GM19467 (cell line): ENCODE measurements around the gene GHRL.

ENCODE experiments used
- ATAC-seq: cut with Tn5 transposase; IDR thresholded peaks from one replicate; pipeline ENCODE4 v1.9.1; 2021; ENCODE audit warnings: mild to moderate bottlenecking, moderate library complexity; ENCODE audit not compliant: unreplicated experiment

GHRL gene

DNA sequence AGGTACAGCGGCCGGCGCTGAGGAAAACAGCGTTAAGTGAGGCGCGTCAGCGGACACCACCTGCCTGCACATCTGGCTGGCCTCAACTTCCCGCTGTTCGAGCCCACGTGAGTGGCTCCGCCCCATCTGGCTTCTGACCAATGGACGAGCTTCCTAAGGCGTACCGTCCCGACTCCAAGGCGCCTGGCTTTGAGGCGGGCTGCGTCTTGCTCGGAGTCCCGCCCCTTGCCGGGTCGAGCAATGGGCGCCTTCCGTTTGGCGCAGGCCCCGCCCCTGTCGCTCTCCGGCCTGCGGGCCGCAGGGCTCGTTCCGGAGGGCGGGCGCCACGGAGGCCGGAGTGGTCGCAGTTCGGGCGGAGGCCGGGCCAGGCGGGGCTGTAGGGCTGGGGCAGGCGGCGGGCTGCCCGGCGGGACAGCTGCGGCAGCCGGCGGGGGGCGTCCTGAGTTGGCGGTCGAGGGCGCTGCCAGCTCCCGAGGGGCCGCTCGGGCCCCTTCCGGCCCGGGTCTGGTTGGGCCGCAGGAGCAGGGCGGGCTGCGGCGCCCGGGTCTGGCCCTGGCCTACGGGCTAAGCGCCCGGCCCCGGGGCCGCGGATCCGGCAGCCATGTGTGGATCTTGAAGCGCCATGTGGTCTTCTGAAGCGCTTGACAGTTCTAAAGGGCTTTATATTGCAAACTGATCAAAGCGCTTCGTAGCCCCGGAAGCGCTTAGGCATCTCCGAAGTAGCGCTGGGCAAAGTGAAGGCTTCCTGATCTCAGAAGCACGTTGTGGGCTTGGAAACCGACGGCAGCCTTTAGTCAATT lies 44.4 kb downstream of the GHRL start, which contains the start of gene TATDN2:
Gene TATDN2 (plus strand): TSS at position 276 of the 800 bp plus-strand sequence. CDS start 742 bp downstream, outside the sequence.
- ATAC-seq, result peak; percentile 93

DNA sequence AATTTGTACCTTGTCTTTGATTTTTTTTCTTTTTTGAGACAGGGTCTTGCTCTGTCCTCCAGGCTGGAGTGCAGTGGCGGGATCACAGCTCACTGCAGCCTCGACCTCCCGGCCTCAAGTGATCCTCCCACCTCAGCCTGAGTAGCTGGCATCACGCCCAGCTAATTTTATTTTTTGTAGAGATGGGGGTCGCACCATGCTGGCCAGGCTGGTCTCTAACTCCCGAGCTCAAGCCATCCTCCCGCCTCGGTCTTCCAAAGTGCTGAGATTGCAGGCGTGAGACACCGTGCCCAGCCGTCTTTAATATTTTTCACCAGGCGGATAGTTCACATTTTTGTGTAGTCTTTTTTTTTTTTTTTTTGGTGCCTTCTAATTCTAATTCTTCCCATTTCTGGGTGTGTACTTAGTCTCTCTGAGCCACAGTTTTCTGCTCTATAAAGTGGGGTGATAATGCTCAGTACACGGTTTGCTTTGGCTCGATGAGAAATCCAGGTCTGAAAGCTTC lies 45.0 kb downstream of the GHRL start:
- ATAC-seq, result no peak

GRCh38 chr3:10245081-10245712 lies 47.5 kb downstream of the GHRL start:
- no peak for ATAC-seq

DNA sequence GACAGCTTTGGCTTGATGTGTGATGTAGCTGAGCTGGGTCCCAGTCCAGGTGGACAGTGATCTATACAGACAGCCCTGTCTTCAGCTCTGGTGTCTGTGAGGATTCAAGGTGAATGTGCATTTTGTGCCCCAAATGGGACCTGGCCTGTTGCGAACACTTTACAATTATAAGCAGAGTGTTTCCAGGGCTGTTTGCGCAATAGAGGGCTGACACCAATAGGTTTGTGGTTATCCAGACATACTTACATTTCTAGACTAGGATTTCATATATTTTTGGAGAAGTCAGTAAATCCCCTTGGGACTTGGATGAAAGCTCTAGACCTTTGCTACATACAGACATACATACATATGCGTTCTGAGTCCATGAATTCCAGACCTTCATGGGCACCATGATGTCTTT lies 48.7 kb downstream of the GHRL start:
- no peak for ATAC-seq

DNA sequence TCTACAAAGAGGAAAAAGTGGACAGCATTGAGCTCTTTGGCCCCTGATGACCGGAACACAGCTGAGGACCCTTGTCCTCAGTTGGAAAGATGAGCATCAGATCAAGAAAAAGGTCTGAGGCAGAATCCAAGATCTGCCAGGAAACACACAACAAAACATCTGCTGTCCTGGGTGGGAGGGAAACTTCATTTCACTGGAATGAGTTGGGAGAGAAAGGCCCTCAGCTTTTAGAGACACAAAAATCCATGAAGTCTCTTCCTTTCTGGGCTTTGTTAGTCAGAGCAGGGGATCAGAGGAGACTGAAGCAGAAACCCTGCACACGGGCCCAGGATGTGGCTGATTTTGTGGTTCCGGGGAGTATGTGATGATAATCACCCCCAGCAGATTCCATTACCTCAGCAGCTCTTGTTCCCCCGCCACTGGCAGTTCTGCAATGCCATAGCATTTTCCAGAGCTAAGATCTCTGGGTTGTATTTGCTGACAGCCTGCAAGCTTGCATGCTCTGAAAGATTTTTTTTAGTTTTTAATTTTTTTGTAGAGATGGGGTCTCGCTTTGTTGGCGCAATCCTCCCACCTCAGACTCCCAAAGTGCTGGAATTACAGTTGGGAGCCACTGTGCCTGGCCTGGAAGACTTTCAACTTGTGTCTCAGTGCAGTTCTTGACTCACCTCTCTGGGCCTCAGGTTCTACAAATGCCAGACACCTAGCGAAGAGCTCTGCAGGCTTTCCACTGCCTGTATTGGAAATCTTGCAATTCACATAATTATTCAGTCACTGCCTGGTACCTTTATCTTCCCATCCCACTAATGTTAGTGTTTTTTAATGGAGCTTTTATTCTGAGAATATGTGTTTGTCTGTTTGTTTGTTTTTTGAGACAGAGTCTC lies 50.3 kb downstream of the GHRL start:
- no peak for ATAC-seq

- no peak for ATAC-seq
Observed at GRCh38 chr3:10240799-10241198, 51.9 kb downstream of the GHRL start.

DNA sequence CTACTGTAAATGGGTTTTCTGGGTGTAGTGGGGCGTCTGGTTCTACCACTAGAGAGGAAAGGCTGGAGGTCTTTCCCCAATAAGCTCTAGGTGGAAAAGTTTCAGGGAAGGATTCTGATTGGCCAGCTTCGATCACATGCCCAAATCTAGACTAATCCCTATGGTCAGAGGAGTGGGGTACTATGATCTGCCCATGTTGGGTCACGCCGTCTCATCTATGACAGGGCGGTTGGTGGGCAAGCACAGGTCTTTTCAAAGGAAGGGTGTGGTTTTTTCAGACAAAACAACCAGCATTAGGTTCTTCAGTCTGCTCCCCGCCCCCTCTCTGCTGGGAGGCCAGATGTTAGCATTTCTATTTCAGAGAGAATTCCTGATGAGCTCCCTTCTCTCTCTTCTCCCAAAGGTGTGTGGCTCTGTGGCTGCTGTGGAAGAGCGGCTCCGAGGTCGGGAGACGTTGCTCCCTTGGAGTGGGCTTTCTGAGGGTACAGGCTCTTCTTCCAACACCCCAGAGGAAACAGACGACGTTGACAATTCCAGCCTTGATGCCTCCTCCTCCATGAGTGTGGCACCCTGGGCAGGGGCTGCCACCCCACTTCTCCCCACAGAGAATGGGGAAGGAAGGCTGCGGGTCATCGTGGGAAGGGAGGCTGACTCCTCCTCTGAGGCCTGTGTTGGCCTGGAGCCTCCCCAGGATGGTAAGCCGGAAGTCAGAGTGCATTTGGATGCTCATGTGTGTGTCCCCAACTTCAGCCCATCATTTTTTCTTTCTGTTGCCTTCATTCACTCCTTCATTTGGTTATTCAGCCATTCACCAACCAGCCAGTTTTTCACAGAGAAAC lies 54.2 kb downstream of the GHRL start:
- ATAC-seq, result no peak
